Measurements from ENCODE around the gene TBC1D5.

Gene TBC1D5

GRCh38 chr3:17456650-17457049, 285.8 kb downstream of the TBC1D5 start:
- no peak for DNase-seq

- DNase-seq, result no peak
Observed at GRCh38 chr3:17456046-17456445, 286.4 kb downstream of the TBC1D5 start.

- no peak for DNase-seq
Observed at GRCh38 chr3:17444865-17445264, 297.6 kb downstream of the TBC1D5 start.

- DNase-seq, result no peak
Observed at GRCh38 chr3:17443142-17443541, 299.3 kb downstream of the TBC1D5 start.

- DNase-seq, result no peak
Observed at GRCh38 chr3:17442332-17443049, 299.9 kb downstream of the TBC1D5 start.

GRCh38 chr3:17433876-17434275, 308.6 kb downstream of the TBC1D5 start:
- DNase-seq, result no peak

GRCh38 chr3:17432236-17432635, 310.2 kb downstream of the TBC1D5 start:
- DNase-seq, result no peak

- no peak for DNase-seq
Observed at GRCh38 chr3:17431484-17432045, 310.9 kb downstream of the TBC1D5 start.

- peak; percentile 33 for DNase-seq
Observed at GRCh38 chr3:17431004-17431403, 311.4 kb downstream of the TBC1D5 start.

- no peak for DNase-seq
Observed at GRCh38 chr3:17430582-17430981, 311.8 kb downstream of the TBC1D5 start.

- DNase-seq, result no peak
Observed at GRCh38 chr3:17423786-17424536, 318.5 kb downstream of the TBC1D5 start.

GRCh38 chr3:17422636-17423035, 319.8 kb downstream of the TBC1D5 start:
- no peak for DNase-seq

- DNase-seq, result peak; percentile 61
Observed at GRCh38 chr3:17420668-17421067, 321.8 kb downstream of the TBC1D5 start.

GRCh38 chr3:17412950-17413530, 329.4 kb downstream of the TBC1D5 start:
- peak; percentile 72 for DNase-seq

GRCh38 chr3:17411157-17411877, 331.1 kb downstream of the TBC1D5 start:
- DNase-seq, result peak; percentile 23

GRCh38 chr3:17407576-17407975, 334.9 kb downstream of the TBC1D5 start:
- DNase-seq, result no peak

GRCh38 chr3:17404548-17404947, 337.9 kb downstream of the TBC1D5 start:
- no peak for DNase-seq

GRCh38 chr3:17402442-17402841, 340.0 kb downstream of the TBC1D5 start:
- DNase-seq, result no peak

- no peak for DNase-seq
Observed at GRCh38 chr3:17401912-17402311, 340.5 kb downstream of the TBC1D5 start.

GRCh38 chr3:17399586-17399985, 342.8 kb downstream of the TBC1D5 start:
- no peak for DNase-seq

- DNase-seq, result no peak
Observed at GRCh38 chr3:17398959-17399551, 343.4 kb downstream of the TBC1D5 start.

- no peak for DNase-seq
Observed at GRCh38 chr3:17396036-17396435, 346.4 kb downstream of the TBC1D5 start.

All from NCI-H146 (cell line).